ENCODE data around the gene PTGES3L.
"Not testable (repeated sequence)": the region's sequence is repeated elsewhere in the genome, so short reads cannot be mapped to it uniquely, and the experiment has no call there.

The PTGES3L gene

GRCh38 chr17:43014649-43015542 lies 35.0 kb upstream of the PTGES3L start:
- no peak overlapping the region for H3K4me3 ChIP-seq (ENCODE audit: low read depth, low read length)

GRCh38 chr17:43014020-43014648 lies 34.3 kb upstream of the PTGES3L start:
- no peak overlapping the region for H3K4me3 ChIP-seq (ENCODE audit: low read depth, low read length)

GRCh38 chr17:43013296-43013695 lies 33.4 kb upstream of the PTGES3L start:
- no peak overlapping the region for H3K4me3 ChIP-seq (ENCODE audit: low read depth, low read length)

- no peak overlapping the region for H3K4me3 ChIP-seq (ENCODE audit: low read depth, low read length)
Observed at GRCh38 chr17:43011728-43012472, 32.0 kb upstream of the PTGES3L start.

- H3K4me3 ChIP-seq (ENCODE audit: low read depth, low read length): no peak overlapping the region
Observed at GRCh38 chr17:43010667-43011308, 30.9 kb upstream of the PTGES3L start.

- H3K4me3 ChIP-seq (ENCODE audit: low read depth, low read length): peak within 1 kb of the TSS; percentile 58
Observed at GRCh38 chr17:43006639-43007551, 27.0 kb upstream of the PTGES3L start, which contains the start of gene IFI35. TSS of gene IFI35 (plus strand) at chr17:43006784. CDS start at chr17:43006948, 164 bp downstream.

GRCh38 chr17:43003542-43004172 lies 23.8 kb upstream of the PTGES3L start:
- H3K4me3 ChIP-seq (ENCODE audit: low read depth, low read length): no peak overlapping the region

GRCh38 chr17:43000894-43001293 lies 21.0 kb upstream of the PTGES3L start:
- not testable (repeated sequence) for H3K4me3 ChIP-seq (ENCODE audit: low read depth, low read length)

GRCh38 chr17:42999003-42999525 lies 19.2 kb upstream of the PTGES3L start:
- H3K4me3 ChIP-seq (ENCODE audit: low read depth, low read length): peak overlapping the region; percentile 99

- peak within 1 kb of the TSS; percentile 99 for H3K4me3 ChIP-seq (ENCODE audit: low read depth, low read length)
Observed at GRCh38 chr17:42997984-42998938, 18.4 kb upstream of the PTGES3L start, which contains the start of gene RPL27. TSS of gene RPL27 (plus strand) at chr17:42998419. CDS start at chr17:42998751, 332 bp downstream.

GRCh38 chr17:42997390-42997983 lies 17.6 kb upstream of the PTGES3L start:
- peak overlapping the region; percentile 34 for H3K4me3 ChIP-seq (ENCODE audit: low read depth, low read length)

- not testable (repeated sequence) for H3K4me3 ChIP-seq (ENCODE audit: low read depth, low read length)
Observed at GRCh38 chr17:42993913-42994312, 14.0 kb upstream of the PTGES3L start.

GRCh38 chr17:42992872-42993271 lies 13.0 kb upstream of the PTGES3L start:
- no peak overlapping the region for H3K4me3 ChIP-seq (ENCODE audit: low read depth, low read length)

GRCh38 chr17:42991471-42991870 lies 11.6 kb upstream of the PTGES3L start:
- no peak overlapping the region for H3K4me3 ChIP-seq (ENCODE audit: low read depth, low read length)

GRCh38 chr17:42989726-42990652 lies 10.1 kb upstream of the PTGES3L start:
- no peak overlapping the region for H3K4me3 ChIP-seq (ENCODE audit: low read depth, low read length)

GRCh38 chr17:42989141-42989540 lies 9.3 kb upstream of the PTGES3L start:
- H3K4me3 ChIP-seq (ENCODE audit: low read depth, low read length): no peak overlapping the region

Data from iPS-11a (cell line).